HS-5 (cell line): ENCODE data around the gene INVS.

ENCODE experiments used
- DNase-seq: peaks from one replicate; pipeline ENCODE4 v3.0.0-alpha.2; 2012; ENCODE audit warnings: low read depth

The INVS gene

DNA sequence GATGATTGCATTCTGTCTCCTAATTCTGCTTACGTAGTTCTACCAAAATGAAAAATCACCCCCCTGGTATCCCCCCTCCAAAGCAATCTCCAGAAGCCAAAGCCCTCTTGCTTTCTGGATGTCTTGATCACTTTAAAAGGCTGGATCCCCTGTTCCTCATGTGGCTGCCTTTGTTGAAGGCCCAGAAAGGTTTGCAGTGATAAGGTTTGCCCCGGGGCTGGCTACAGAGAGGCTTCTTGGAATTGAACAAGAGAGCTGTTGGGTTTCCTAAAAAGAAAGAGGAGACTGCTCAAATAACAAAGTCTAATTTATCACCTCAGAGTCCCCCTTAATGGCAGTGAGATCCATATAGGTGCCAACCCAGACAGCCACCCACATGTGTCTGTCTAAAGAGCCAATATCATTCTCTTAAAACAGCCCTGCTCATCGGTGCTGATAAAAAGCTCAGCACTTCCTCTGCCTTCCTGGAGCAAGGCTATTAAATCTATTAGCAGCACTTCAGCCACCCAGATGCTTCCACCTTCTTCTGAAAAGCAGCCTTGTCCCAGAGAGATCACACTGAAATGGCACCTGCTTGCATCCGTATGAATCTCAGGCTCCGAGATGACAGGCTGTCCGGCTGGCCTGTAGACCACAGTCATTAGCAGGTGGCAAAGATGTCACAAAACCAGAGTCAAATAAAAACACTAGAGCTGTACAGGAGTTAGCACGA, 182.8 kb downstream of the INVS start:
- DNase-seq = no peak

- DNase-seq = no peak
Measured at GRCh38 chr9:100282388-100282719, 183.3 kb downstream of the INVS start.

DNA sequence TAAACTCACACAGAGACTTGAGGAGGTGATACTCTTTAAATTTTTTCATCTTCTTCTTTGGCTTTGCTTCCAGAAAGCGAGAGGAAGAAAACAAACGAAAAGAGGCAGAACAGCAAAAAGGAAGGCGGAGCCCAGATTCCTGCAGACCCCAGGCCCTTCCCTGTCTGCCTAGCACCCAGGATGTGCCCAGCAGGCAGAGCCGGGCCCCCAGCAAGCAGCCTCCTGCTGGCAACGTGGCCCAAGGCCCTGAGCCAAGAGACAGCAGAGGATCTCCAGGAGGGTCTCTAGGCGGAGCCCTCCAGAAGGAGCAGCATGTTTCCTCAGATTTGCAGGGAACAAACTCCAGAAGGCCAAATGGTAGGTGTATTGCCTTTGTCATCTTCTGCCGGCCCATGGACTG, 185.2 kb downstream of the INVS start:
- no peak for DNase-seq

- no peak for DNase-seq
Measured at GRCh38 chr9:100285080-100285479, 186.0 kb downstream of the INVS start.

DNA sequence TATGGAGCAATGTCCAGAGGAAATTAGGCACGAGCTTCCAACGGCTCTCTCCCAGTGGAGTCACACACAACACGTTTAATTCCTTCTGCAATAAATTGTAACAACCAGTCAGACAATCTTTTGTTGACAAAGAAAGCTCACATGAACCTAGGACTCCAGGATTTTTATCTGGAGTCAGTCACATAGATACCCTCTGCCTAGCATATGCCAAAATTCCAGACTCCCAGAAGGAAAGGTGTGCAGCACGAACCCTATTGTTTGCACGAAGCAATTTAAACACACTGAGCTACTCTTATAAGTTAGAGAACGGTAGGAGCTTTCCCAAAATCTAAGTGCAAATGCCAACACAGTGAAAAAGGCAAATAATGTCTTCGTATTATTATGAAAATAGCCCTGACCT, 186.6 kb downstream of the INVS start:
- DNase-seq = no peak

DNA sequence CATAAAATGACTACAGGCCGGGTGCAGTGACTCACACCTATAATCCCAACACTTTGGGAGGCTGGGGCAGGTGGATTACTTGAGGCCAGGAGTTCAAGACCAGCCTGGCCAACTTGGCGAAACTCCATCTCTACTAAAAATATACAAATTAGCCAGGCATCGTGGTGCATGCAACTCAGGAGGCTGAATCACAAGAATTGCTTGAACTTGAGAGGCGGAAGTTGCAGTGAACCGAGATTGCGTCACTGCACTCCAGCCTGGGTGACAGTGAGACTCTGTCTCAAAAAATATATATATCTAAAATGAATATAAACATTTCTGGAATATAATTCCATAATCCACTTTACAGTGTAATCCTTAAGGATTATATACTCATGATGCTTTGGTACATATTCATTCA, 187.2 kb downstream of the INVS start:
- DNase-seq = no peak

GRCh38 chr9:100287186-100287585, 188.1 kb downstream of the INVS start:
- no peak for DNase-seq

DNA sequence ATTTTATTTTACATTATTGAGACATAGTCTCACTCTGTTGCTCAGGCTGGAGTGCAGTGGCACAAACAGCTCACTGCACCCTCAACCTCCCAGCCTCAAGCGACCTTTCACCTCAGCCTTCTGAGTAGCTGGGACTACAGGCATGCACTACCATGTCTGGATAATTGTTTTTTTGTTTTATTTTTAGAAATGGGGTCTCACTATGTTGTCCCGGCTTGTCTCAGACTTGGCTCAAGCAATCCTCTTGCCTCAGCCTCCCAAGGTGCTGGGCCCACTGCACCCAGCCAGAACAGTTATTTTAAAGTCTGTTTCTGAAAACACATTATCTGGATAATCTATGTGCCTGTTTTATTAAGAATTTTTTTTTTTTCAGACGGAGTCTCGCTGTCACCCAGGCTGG, 191.7 kb downstream of the INVS start:
- no peak for DNase-seq

DNA sequence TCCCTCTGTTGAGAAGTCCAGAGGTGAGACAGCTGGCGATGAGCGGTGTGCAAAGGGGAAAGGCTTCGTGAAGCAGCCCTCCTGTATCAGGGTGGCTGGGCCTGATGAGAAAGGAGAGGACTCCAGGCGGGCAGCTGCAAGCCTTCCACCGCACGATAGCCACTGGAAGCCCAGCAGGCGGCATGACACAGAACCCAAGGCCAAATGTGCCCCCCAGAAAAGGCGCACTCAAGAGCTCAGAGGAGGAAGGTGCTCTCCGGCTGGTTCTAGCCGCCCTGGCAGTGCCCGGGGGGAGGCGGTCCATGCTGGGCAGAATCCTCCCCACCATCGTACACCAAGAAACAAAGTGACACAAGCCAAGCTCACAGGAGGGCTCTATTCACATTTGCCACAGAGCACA, 193.4 kb downstream of the INVS start:
- no peak for DNase-seq

- DNase-seq = no peak
Measured at GRCh38 chr9:100294341-100294740, 195.3 kb downstream of the INVS start.

GRCh38 chr9:100294806-100295205, 195.8 kb downstream of the INVS start:
- no peak for DNase-seq

- DNase-seq = no peak
Measured at GRCh38 chr9:100295240-100295639, 196.2 kb downstream of the INVS start.

DNA sequence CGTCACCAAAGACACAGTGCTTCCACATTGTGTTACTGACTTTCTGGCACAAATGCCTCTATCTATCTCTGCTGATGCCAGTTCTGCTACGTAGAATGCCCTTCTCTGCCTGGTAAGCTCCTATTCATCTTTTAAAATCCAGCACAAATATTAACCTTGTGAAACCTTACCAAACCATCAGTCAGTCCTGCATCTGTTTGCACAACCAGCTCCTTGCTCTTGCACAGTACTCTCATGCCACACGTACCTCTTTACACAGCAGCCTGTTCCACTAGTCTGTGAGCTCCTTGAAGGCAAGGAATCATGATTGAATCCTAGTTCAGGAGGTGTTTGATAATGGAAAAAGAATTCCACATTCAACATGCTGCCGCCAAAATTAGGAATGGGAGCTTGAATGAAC, 197.4 kb downstream of the INVS start:
- DNase-seq = no peak

- DNase-seq = no peak
Measured at GRCh38 chr9:100298378-100298777, 199.3 kb downstream of the INVS start.

DNA sequence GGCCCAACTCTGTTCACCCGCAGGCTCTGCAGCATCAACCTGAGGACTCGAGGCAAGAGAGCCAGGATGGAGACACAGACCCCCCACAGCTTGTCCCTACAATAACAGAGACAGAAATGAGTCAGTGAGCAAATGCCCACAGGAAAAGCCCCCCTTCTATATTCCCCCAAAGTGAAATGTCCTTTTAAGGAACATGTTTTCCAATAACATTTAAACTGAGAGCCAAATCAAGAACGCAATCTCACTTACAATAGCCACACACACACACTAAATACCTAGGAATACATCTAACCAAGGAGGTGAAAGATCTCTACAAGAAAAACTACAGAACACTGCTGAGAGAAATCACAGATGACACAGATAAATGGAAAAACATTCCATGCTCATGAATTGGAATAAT, 204.7 kb downstream of the INVS start:
- no peak for DNase-seq

GRCh38 chr9:100306283-100306682, 207.2 kb downstream of the INVS start:
- DNase-seq = no peak

DNA sequence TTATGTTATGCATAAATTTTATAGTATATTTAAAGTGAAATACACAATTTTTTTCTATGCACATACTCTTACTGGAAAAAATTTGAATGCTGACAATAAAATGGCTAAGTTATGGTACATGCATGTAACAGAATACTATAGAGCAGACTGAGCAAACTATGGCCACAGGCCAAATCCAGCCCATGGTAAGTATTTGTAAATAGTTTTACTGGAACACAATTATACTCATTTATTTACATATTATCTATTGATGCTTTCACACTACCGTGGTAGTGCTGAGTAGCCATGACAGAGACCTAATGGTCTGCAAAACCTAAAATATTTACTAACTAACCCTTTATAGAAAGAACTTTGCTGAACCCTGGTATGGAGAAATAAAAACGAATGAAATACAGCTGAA, 208.0 kb downstream of the INVS start:
- DNase-seq = no peak

DNA sequence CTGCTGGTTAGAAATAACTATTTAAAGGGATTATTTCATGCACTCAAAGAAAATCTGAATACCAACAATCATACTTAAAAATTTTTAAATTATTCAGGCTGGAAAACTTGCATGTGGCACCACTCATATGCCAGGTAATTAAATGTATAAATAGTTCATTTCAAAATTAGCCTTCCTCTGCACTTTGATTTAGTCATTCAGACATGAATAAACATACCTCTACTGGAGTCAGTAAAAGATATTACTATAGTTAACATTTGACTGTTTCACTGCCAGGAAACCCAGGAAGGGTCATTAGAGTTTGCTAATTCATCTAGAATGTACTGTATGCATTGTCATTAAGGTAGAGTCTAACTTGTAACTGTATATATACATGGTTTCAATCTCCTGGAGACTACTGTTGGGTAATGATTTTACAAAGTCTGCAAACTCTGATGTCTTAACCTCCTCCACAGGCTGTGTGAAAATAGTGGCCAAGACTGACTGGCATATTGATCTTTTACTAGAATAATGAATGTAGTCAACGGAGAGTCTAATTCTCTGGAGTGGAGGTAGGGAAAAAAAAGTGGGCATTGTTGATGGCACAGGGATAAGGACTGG, 210.0 kb downstream of the INVS start:
- no peak for DNase-seq

DNA sequence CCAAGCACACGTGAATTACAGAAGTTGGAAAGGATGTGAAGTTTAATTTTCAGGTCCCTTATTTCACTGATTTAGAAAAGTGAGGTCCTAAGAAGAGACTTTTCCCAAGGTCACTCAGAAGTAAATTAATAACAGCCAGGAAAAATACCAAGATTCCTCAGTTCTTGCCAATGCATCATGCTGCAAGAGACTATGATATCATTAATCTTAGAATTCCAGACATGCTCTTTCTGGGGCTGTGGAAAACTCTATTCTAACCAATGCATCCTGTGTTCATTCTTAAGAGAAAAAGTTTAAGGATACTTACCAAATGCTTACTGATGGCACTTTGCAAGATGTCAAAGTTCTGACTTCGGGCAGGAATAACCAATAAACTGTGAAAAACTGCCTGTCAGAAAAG, 210.9 kb downstream of the INVS start:
- DNase-seq = no peak

GRCh38 chr9:100315561-100315960, 216.5 kb downstream of the INVS start:
- DNase-seq = no peak

GRCh38 chr9:100317706-100318105, 218.7 kb downstream of the INVS start:
- peak; percentile 33 for DNase-seq

GRCh38 chr9:100322954-100323536, 224.0 kb downstream of the INVS start:
- no peak for DNase-seq

GRCh38 chr9:100324594-100325200, 225.7 kb downstream of the INVS start:
- DNase-seq = no peak
